Ishikawa (cell line): ENCODE measurements around the gene MATR3.

ENCODE experiments used
- CEBPB ChIP-seq: IDR thresholded peaks from 2 replicates; pipeline ENCODE4 v1.6.1; 2012
- CREB1 ChIP-seq: IDR thresholded peaks from 2 replicates; pipeline ENCODE4 v1.6.1; 2012; ENCODE audit warnings: low read depth
- EGR1 ChIP-seq: IDR thresholded peaks from 2 replicates; pipeline ENCODE4 v1.6.1; 2012
- EP300 ChIP-seq: IDR thresholded peaks from 2 replicates; pipeline ENCODE4 v1.6.1; 2012; ENCODE audit warnings: borderline replicate concordance
- FOXM1 ChIP-seq: IDR thresholded peaks from 2 replicates; pipeline ENCODE4 v1.6.1; 2012; ENCODE audit warnings: low read depth, borderline replicate concordance
- NFIC ChIP-seq: IDR thresholded peaks from 2 replicates; pipeline ENCODE4 v1.6.1; 2012
- RAD21 ChIP-seq: IDR thresholded peaks from 2 replicates; pipeline ENCODE4 v1.6.1; 2012; ENCODE audit warnings: low read depth
- TAF1 ChIP-seq: IDR thresholded peaks from 2 replicates; pipeline ENCODE4 v1.6.1; 2012; ENCODE audit warnings: low read depth, mild to moderate bottlenecking
- TCF12 ChIP-seq: IDR thresholded peaks from 2 replicates; pipeline ENCODE4 v1.6.1; 2012; ENCODE audit warnings: low read depth
- TEAD4 ChIP-seq: IDR thresholded peaks from 2 replicates; pipeline ENCODE4 v1.6.1; 2012
- YY1 ChIP-seq: IDR thresholded peaks from 2 replicates; pipeline ENCODE4 v1.6.1; 2012; ENCODE audit warnings: low read depth
- ZBTB7A ChIP-seq: IDR thresholded peaks from 2 replicates; pipeline ENCODE4 v1.6.1; 2012; ENCODE audit warnings: low read depth
- TF ChIP-seq, protein P1 (sequence below): IDR thresholded peaks from 2 replicates; pipeline ENCODE4 v1.6.1; 2012
- TF ChIP-seq, protein P2 (sequence below): IDR thresholded peaks from 2 replicates; pipeline ENCODE4 v1.6.1; 2012
- TF ChIP-seq, protein P3 (sequence below): IDR thresholded peaks from 2 replicates; pipeline ENCODE4 v1.6.1; 2012; ENCODE audit warnings: low read depth, mild to moderate bottlenecking

MATR3 gene

DNA sequence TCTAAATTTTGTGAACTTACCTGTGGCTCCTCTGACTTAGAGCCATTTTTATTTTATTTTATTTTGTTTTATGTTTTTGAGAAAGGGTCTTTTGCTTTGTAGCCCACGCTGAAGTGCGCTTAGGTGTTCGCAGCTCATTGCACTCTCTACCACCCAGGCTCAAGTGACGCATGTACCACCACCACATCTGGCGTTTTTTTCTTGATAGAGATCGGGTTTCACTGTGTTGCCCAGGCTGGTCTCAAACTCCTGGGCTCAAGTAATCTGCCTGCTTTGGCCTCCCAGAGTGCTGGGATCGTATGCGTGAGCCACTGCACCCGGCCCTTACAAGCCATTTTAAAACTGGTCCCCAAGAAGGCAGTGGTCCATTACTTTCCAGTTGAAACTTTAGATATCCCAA is 18.5 kb downstream of the MATR3 start:
- TF ChIP-seq RAD21 (no peak), EP300 (no peak), FOXM1 (no peak), TCF12 (no peak), NFIC (no peak), YY1 (no peak)

DNA sequence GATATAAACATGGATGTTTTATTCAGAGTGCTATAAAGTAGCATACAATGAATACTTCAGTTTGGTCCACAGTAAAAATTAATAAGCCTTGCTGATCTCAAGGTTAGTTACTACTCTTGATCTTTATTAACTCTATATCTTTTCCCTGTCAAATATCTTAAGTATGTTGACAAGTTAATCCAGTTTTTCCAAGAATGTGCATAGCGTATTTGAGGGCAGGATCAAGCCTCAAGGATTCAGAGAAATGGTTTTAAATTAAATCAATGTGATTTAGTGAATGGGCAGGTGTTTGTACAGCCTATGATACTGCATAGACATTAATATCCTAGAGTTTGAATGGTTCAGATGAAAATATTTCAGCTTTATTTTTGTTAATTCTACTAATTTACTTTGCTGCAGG is 20.7 kb downstream of the MATR3 start:
- TF ChIP-seq TEAD4 (no peak), NFIC (no peak), CREB1 (no peak), ZBTB7A (no peak), YY1 (no peak), TAF1 (no peak), FOXM1 (no peak), TCF12 (no peak), EGR1 (no peak), RAD21 (no peak), EP300 (no peak), CEBPB (no peak)
- TF ChIP-seq, protein P1, sequence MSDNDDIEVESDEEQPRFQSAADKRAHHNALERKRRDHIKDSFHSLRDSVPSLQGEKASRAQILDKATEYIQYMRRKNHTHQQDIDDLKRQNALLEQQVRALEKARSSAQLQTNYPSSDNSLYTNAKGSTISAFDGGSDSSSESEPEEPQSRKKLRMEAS = no peak
- TF ChIP-seq, protein P2, sequence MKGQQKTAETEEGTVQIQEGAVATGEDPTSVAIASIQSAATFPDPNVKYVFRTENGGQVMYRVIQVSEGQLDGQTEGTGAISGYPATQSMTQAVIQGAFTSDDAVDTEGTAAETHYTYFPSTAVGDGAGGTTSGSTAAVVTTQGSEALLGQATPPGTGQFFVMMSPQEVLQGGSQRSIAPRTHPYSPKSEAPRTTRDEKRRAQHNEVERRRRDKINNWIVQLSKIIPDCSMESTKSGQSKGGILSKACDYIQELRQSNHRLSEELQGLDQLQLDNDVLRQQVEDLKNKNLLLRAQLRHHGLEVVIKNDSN = no peak
- TF ChIP-seq, protein P3, sequence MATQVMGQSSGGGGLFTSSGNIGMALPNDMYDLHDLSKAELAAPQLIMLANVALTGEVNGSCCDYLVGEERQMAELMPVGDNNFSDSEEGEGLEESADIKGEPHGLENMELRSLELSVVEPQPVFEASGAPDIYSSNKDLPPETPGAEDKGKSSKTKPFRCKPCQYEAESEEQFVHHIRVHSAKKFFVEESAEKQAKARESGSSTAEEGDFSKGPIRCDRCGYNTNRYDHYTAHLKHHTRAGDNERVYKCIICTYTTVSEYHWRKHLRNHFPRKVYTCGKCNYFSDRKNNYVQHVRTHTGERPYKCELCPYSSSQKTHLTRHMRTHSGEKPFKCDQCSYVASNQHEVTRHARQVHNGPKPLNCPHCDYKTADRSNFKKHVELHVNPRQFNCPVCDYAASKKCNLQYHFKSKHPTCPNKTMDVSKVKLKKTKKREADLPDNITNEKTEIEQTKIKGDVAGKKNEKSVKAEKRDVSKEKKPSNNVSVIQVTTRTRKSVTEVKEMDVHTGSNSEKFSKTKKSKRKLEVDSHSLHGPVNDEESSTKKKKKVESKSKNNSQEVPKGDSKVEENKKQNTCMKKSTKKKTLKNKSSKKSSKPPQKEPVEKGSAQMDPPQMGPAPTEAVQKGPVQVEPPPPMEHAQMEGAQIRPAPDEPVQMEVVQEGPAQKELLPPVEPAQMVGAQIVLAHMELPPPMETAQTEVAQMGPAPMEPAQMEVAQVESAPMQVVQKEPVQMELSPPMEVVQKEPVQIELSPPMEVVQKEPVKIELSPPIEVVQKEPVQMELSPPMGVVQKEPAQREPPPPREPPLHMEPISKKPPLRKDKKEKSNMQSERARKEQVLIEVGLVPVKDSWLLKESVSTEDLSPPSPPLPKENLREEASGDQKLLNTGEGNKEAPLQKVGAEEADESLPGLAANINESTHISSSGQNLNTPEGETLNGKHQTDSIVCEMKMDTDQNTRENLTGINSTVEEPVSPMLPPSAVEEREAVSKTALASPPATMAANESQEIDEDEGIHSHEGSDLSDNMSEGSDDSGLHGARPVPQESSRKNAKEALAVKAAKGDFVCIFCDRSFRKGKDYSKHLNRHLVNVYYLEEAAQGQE = no peak

DNA sequence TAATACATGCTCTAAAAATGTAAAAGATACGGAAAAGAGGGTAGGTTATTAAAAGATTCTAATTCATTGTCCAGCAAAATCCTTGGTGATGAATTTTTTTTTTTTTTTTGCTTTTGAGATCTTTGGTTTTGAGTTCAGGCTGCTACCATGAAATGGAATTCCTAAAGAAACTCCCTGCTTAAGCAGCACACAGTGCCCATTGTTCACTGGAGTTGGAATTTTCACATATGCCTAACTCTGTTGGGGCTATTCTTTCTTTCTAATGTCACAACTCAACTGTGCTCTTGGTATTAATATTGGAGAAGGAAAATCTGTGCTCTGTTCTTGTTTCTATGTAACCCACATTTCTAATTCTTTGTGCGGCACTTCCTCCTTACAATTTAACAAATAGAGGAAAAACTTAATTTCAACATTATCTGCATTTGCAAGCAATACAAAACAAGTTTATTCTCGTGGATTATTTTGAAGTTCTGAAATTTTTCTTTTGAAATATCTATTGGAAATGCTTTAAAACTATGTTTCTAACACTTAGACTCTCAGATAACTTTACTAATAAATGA is 21.6 kb downstream of the MATR3 start:
- no peak for TF ChIP-seq CEBPB
- no peak for TF ChIP-seq TCF12
- no peak for TF ChIP-seq RAD21
- TF ChIP-seq NFIC = no peak
- TF ChIP-seq, protein P1 = no peak
- TF ChIP-seq, protein P2 = no peak
- TF ChIP-seq FOXM1 = no peak
- TF ChIP-seq YY1 = no peak
- no peak for TF ChIP-seq CREB1

DNA sequence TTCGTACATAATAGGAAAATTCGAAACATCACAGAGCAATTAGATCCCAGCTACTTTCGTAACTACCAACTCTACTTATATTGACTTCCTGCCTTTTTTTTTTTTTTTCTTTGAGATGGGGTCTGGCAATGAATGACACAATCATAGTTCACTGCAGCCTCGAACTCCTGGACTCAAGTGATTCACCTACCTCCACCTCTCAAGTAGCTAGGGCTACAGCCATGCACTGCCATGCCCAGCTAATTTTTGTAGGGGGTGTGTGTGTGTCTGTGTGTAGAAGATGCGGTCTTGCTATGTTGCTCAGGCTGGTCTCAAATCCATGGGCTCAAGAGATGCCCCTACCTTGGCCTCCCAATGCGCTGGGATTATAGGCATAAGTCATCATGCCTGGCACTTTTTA is 42.3 kb downstream of the MATR3 start:
- TF ChIP-seq NFIC = no peak
- TF ChIP-seq TAF1 = no peak
- TF ChIP-seq EGR1 = no peak
- TF ChIP-seq, protein P2 = no peak
- no peak for TF ChIP-seq CEBPB
- no peak for TF ChIP-seq FOXM1
- TF ChIP-seq ZBTB7A = no peak
- no peak for TF ChIP-seq RAD21
- TF ChIP-seq CREB1 = no peak
- TF ChIP-seq TEAD4 = no peak
- no peak for TF ChIP-seq TCF12
- TF ChIP-seq, protein P3 = no peak
- TF ChIP-seq, protein P1 = no peak
- no peak for TF ChIP-seq EP300
- no peak for TF ChIP-seq YY1

DNA sequence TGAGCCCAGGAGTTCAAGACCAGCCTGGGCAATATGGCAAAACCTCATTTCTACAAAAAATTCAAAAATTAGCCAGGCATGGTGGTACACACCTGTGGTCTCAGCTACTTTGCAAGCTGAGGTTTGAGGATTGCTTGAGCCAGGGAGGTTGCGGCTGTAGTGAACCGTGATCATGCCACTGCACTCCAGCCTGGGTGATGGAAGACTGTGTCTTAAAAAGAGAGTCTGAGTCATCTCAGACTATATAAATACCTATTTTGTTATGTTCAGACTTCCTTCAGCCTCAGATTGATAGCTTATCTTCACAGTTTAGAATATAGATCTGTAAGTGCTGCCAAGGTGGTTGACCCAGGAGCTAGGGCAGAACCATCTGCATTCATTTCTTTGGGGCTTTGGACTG is 46.5 kb downstream of the MATR3 start:
- TF ChIP-seq FOXM1 (no peak), EGR1 (no peak), TEAD4 (no peak), YY1 (no peak), EP300 (no peak), TCF12 (no peak), CREB1 (no peak), TAF1 (no peak), CEBPB (no peak), ZBTB7A (no peak), NFIC (no peak), RAD21 (no peak)
- TF ChIP-seq, protein P1 = no peak
- TF ChIP-seq, protein P2 = no peak
- TF ChIP-seq, protein P3 = no peak
